Stimulated activated CD4-positive, alpha-beta T cell treated with anti-CD3 and anti-CD28 coated beads, Interleukin-1b, Interleukin-23, amount 100 ng/mL, for 24 hours (primary cell): ENCODE results near the gene KIAA0753.
"Not testable (repeated sequence)": the region's sequence is repeated elsewhere in the genome, so short reads cannot be mapped to it uniquely, and the experiment has no call there.

Source experiments
- DNase-seq, 4 experiments: peaks; one replicate each; pipeline ENCODE4 v3.0.0-alpha.2; 2020; ENCODE audit warnings: low read depth in 4 of 4, low spot score in 1 of 4

The KIAA0753 gene

GRCh38 chr17:6599364-6599763 lies 41.1 kb downstream of the KIAA0753 start:
- DNase-seq: no peak

GRCh38 chr17:6597727-6598126 lies 42.8 kb downstream of the KIAA0753 start:
- no peak for DNase-seq

- no peak for DNase-seq
Observed at GRCh38 chr17:6596941-6597340, 43.6 kb downstream of the KIAA0753 start.

GRCh38 chr17:6596511-6596910 lies 44.0 kb downstream of the KIAA0753 start:
- no peak for DNase-seq

GRCh38 chr17:6596081-6596480 lies 44.4 kb downstream of the KIAA0753 start:
- DNase-seq: no peak

- DNase-seq: not testable (repeated sequence)
Observed at GRCh38 chr17:6593371-6593770, 47.1 kb downstream of the KIAA0753 start.

- no peak for DNase-seq
Observed at GRCh38 chr17:6592173-6592572, 48.3 kb downstream of the KIAA0753 start.

GRCh38 chr17:6591599-6592158 lies 48.8 kb downstream of the KIAA0753 start:
- no peak for DNase-seq

- DNase-seq: no peak
Observed at GRCh38 chr17:6589266-6589946, 51.1 kb downstream of the KIAA0753 start.

- no peak for DNase-seq
Observed at GRCh38 chr17:6588165-6588564, 52.3 kb downstream of the KIAA0753 start.

GRCh38 chr17:6587310-6587709 lies 53.2 kb downstream of the KIAA0753 start:
- DNase-seq: no peak

GRCh38 chr17:6583411-6583810 lies 57.1 kb downstream of the KIAA0753 start:
- no peak for DNase-seq

- no peak for DNase-seq
Observed at GRCh38 chr17:6580625-6581024, 59.9 kb downstream of the KIAA0753 start.

GRCh38 chr17:6578491-6578890 lies 62.0 kb downstream of the KIAA0753 start:
- no peak for DNase-seq

- DNase-seq: no peak
Observed at GRCh38 chr17:6577686-6578263, 62.7 kb downstream of the KIAA0753 start.

- no peak for DNase-seq
Observed at GRCh38 chr17:6576038-6576785, 64.3 kb downstream of the KIAA0753 start.

GRCh38 chr17:6575596-6575988 lies 64.9 kb downstream of the KIAA0753 start:
- no peak for DNase-seq

- no peak for DNase-seq
Observed at GRCh38 chr17:6574687-6575595, 65.6 kb downstream of the KIAA0753 start.

GRCh38 chr17:6573982-6574686 lies 66.4 kb downstream of the KIAA0753 start:
- no peak for DNase-seq

- DNase-seq: not testable (repeated sequence)
Observed at GRCh38 chr17:6573495-6573894, 67.0 kb downstream of the KIAA0753 start.
